ENCODE results near the gene TNIK. TPM values are rescaled to one million over a fixed set of nuclear protein-coding genes. Genes with fewer than 3 reads are reported as not detected.

The TNIK gene
- 14.9 TPM for total RNA-seq

DNA sequence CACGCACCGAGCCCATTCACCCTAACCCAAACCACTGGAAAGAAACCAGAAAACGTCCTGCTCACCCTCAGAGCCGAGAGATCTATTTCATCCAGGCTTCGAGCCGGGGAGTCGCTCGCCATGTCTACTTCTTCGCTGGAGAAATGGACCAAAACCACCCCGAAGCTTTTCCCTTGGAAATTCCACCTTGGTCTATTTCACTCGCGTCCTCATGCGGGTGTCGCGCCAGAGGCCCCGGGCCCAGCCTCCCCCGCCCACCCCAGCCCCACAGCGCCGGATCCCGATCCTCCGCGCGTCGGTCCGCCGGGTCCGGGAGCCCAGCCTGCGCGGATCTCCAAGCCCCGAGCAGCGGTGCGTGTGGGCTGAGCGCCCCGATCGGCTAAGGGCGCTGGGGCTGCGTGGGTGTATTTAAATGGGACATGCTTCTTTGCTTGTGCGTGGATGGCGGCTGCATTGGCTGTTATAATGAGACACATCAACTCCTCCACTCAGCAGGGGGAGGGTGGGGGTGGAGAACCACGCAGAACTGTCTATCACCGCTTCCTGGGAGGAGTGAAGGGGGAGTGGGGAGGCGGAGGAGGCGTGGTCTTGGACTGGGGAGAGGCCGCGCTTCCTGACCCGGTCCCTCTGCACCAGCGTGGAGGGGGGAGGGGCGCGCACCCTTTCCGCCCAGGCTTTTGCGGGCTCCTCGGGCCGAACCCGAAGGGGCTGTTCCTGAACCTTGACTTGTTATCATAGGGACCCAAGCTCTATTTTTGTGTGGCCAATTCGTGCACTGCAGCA lies at the start of gene TNIK:
Gene TNIK (minus strand): TSS at position 464 of the 783 bp plus-strand sequence. CDS start 342 bp downstream, at position 122.

DNA sequence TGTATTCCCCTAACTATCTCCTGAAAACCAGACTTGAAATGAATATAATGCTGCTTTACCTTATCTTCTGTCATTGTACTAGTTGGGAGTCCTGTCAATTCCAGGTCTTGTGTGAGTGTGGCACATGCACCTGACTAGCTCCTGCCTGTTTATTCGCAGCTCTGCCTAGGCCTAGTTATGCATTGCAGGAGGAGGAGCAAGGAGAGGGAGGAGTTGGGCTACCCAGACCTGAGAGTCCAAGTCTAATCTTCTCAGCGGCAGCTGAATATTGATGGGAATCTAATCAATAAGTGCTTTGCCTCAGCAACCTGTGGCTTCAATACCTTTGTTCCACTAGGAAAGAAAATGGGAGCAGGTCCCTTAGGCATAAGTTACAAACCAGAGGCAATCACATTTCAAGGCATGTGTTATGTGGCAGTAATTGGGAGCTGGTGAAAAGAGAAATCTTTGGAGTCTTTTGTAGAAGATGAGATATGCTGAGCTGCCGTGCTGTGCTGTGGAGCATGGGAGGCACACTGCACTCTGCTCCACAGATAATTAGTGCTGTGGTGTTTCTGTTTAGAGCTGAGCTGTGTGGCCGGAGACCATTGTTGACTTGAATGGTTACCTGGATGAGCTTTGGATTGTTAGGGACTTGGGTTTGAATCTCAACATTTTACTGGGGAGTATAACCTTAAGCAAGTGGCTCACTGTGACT lies 433.5 kb downstream of the TNIK start, which contains the start of gene SLC2A2:
Gene SLC2A2 (minus strand): TSS at position 124 of the 697 bp plus-strand sequence. CDS start 50 bp downstream, at position 74.

Small RNA genes lying within 50 kb of the gene (small RNA-seq; reads per million reads assigned to genes)
- gene MIR569 (ENCODE audit: low replicate concordance) = not detected
- not detected for gene RF00019 (ENCODE audit: low replicate concordance)
- not detected for gene RNU6-348P (ENCODE audit: low replicate concordance)
